Kidney (tissue), 14 donors: Measurements from ENCODE around the gene GGCX. TPM values are rescaled to one million over a fixed set of nuclear protein-coding genes. Genes with fewer than 3 reads are reported as not detected.

ENCODE experiments used
- DNase-seq, 5 donors: peaks; one replicate each; pipeline ENCODE4 v3.0.0-alpha.2; 2013 to 2020
- FAIRE-seq: peaks from 2 replicates; lab custom pipeline; 2012; peaks lifted over from hg19 to GRCh38; lab: Jason Lieb, UNC
- H3K27ac ChIP-seq, 2 donors: one replicate each; pipeline ENCODE4 v1.7.0; 2013; ENCODE audit warnings: low read depth in 2 of 2, low read length in 2 of 2, inconsistent platforms in 1 of 2
- H3K27me3 ChIP-seq: one replicate; pipeline ENCODE4 v1.7.1; 2013; ENCODE audit warnings: low read length, inconsistent platforms; ENCODE audit not compliant: control insufficient read depth, insufficient read depth
- H3K36me3 ChIP-seq, 3 donors: one replicate each; pipeline versions ENCODE4 v1.7.0 to v1.7.1; 2013; ENCODE audit warnings: low read length in 3 of 3, control low read depth in 1 of 3, inconsistent platforms in 1 of 3; ENCODE audit not compliant: insufficient read depth in 3 of 3, control insufficient read depth in 2 of 3
- H3K4me1 ChIP-seq, 3 donors: one replicate each; pipeline versions ENCODE4 v1.7.0 to v1.7.1; 2013; ENCODE audit warnings: low read length in 3 of 3, inconsistent platforms in 1 of 3, low read depth in 1 of 3; ENCODE audit not compliant: control insufficient read depth in 2 of 3, insufficient read depth in 2 of 3
- H3K4me3 ChIP-seq, 3 donors: one replicate each; pipeline versions ENCODE4 v1.7.0 to v1.8.1; 2013; ENCODE audit warnings: low read length in 3 of 3, control low read depth in 1 of 3, inconsistent platforms in 1 of 3
- H3K9ac ChIP-seq, 3 donors: one replicate each; pipeline versions ENCODE4 v1.7.0 to v1.7.1; 2013; ENCODE audit warnings: low read length in 3 of 3, control low read depth in 1 of 3, inconsistent platforms in 1 of 3
- H3K9me3 ChIP-seq, 3 donors: one replicate each; pipeline versions ENCODE4 v1.7.0 to v1.7.1; 2013; ENCODE audit warnings: low read length in 3 of 3, control low read depth in 1 of 3, inconsistent platforms in 1 of 3; ENCODE audit not compliant: control insufficient read depth in 2 of 3, insufficient read depth in 1 of 3
- intact Hi-C: fragments of 100-400 bp; cut with DNase I; formaldehyde crosslinking; loops from one replicate; pipeline ENCODE4 v1.11.1; 2022
- polyA plus RNA-seq: library from polyadenylated mRNA; stranded (reverse); fragments of 350-450 nt; fragmentation: Illumina TruSeq; extraction: RNeasy Lipid Tissue Mini Kit (QIAGEN cat#74804); gene quantifications from one replicate; pipeline ENCODE4 v1.2.3, GENCODE V29; 2014; ENCODE audit warnings: low read depth, low replicate concordance; ENCODE audit not compliant: insufficient read depth
- total RNA-seq: library from RNA; stranded (reverse); fragmentation: NEBNext Ultra II Directional; extraction: Animal tissue kit (Norgen Biotek cat#: 25700); gene quantifications from one replicate; pipeline ENCODE4 v1.2.1, GENCODE V29; 2021
- TF ChIP-seq, protein P1 (sequence below): IDR thresholded peaks from 3 replicates; pipeline ENCODE4 v1.5.1; 2012; ENCODE audit warnings: mild to moderate bottlenecking, moderate library complexity, borderline replicate concordance; ENCODE audit not compliant: insufficient read depth; ENCODE audit errors: extremely low read depth
- donor health status: control.
- donor health status: control.
- donor health status: control.
- donor health status: control.
- donor health status: control.
- donor health status: DM: yes; HTN: yes; CAD: no.
- donor health status: Normal renal cell carcinoma (clear cell type).

The GGCX gene
- total and polyA plus RNA-seq, 2 donors from 2014 or later, result 27.8 to 50.7 TPM

GRCh38 chr2:85584857-85585780, 23.8 kb upstream of the GGCX start:
- Histone ChIP-seq H3K27ac (peak overlapping the region; percentile 93 to 94), H3K4me3 (peak overlapping the region; percentile 35 to 74 (median 67)), H3K9ac (peak overlapping the region in 2 of 3 donors; percentile 64 to 80), H3K36me3 (peaks cover 0 to 8% (median 2%) of the 10 kb centered on the region in 3 donors), H3K9me3 (no peaks in the 10 kb centered on the region), H3K27me3 (no peaks in the 10 kb centered on the region), H3K4me1 (peaks cover 0 to 25% (median 3%) of the 10 kb centered on the region in 3 donors)
- intact Hi-C loops, result no loop called here
- peak in 4 of 5 donors; percentile 74 to 87 (median 80) for DNase-seq
- TF ChIP-seq, protein P1, sequence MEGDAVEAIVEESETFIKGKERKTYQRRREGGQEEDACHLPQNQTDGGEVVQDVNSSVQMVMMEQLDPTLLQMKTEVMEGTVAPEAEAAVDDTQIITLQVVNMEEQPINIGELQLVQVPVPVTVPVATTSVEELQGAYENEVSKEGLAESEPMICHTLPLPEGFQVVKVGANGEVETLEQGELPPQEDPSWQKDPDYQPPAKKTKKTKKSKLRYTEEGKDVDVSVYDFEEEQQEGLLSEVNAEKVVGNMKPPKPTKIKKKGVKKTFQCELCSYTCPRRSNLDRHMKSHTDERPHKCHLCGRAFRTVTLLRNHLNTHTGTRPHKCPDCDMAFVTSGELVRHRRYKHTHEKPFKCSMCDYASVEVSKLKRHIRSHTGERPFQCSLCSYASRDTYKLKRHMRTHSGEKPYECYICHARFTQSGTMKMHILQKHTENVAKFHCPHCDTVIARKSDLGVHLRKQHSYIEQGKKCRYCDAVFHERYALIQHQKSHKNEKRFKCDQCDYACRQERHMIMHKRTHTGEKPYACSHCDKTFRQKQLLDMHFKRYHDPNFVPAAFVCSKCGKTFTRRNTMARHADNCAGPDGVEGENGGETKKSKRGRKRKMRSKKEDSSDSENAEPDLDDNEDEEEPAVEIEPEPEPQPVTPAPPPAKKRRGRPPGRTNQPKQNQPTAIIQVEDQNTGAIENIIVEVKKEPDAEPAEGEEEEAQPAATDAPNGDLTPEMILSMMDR, result no peak
- FAIRE-seq, result no peak

DNA sequence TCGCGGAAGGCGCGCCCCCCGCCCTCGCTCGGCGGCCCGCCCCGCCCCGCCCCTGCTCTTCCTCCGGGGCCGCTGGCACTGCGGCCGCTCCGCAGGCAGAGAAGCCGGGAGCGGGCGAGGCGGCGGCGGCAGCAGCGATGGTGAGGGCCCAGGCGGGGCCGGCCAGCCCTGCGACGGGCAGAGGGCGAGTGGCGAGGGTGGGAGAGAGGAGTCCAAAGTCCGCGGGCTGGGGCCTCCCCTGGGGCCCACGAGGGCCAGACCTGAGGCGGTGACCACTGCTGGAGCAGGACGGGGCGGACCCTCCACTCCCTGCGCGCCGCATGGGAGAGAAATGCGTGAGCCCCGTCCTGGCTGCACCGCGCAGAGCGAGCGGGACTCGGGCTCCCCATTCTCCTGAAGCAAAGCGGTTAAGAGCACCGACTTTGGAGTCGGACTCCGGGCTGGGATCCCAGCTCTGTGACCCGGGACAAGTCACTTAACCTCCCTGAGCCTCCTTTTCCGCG, 23.1 kb upstream of the GGCX start, which contains the start of gene VAMP5:
Gene VAMP5 (plus strand): TSS at position 78 of the 503 bp plus-strand sequence. CDS start 60 bp downstream, at position 138.
- no peaks in the 10 kb centered on the region for H3K27me3 ChIP-seq
- peak within 1 kb of the TSS; percentile 93 to 94 for H3K27ac ChIP-seq
- intact Hi-C loops, result no loop called here
- no peaks in the 10 kb centered on the region for H3K9me3 ChIP-seq
- H3K4me3 ChIP-seq, result peak within 1 kb of the TSS; percentile 56 to 74 (median 67)
- H3K4me1 ChIP-seq, result peaks cover 0 to 26% (median 10%) of the 10 kb centered on the region in 3 donors
- FAIRE-seq, result no peak
- H3K9ac ChIP-seq, result peak within 1 kb of the TSS in 2 of 3 donors; percentile 64 to 80
- peaks cover 0 to 8% (median 2%) of the 10 kb centered on the region in 3 donors for H3K36me3 ChIP-seq
- TF ChIP-seq, protein P1, result no peak
- peak; percentile 55 to 83 (median 68) for DNase-seq

DNA sequence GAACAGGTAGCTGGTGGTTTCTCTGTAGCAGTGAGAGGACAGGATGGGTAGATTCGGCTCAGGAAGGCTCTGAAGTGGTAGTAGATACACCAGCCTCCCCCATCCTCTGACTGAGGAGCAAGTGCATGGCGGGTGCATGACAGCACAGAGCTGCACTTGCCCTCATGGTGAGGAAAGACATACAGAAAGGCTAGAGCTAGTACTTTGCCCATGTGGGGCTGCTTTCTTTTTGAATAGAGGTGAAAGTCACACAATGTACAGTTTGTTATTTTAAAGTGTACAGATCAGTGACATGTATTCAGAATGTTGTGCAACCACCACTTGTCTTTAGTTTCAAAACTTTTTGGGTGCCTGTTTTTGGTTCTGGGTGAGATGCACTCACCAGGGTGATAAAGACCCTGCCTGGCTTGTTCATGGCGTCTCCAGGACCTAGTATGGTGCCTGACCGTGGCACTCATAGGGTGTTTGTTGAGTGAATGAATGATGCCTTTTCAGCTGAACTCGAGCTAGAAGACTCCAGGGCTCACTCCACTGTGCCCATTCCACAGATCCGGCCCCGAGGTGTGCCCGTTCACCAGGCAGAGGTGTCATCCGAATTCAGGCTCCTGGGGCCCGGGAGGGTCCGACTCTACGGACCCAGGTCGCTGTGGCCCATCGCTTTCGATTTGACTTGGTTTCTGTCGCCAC, 22.5 kb upstream of the GGCX start:
- TF ChIP-seq, protein P1, result no peak
- DNase-seq (peak in 1 of 5 donors; percentile 84), FAIRE-seq (no peak)
- intact Hi-C loops, result no loop called here
- H3K36me3 ChIP-seq, result peaks cover 0 to 8% (median 2%) of the 10 kb centered on the region in 3 donors
- peak overlapping the region; percentile 93 to 94 for H3K27ac ChIP-seq
- no peaks in the 10 kb centered on the region for H3K9me3 ChIP-seq
- H3K4me3 ChIP-seq, result peak overlapping the region; percentile 56 to 74 (median 64)
- H3K4me1 ChIP-seq, result peaks cover 0 to 32% (median 16%) of the 10 kb centered on the region in 3 donors
- H3K27me3 ChIP-seq, result no peaks in the 10 kb centered on the region
- H3K9ac ChIP-seq, result peak overlapping the region in 1 of 3 donors; percentile 68
